Hematopoietic multipotent progenitor cell treated with erythropoietin and hydrocortisone succinate and interleukin-3 and kit ligand, for 8 days (in vitro differentiated cells): Measurements from ENCODE around the gene C1orf116.

Experiments
- DNase-seq: peaks from one replicate; pipeline ENCODE4 v3.0.0-alpha.2; 2015

The C1orf116 gene

DNA sequence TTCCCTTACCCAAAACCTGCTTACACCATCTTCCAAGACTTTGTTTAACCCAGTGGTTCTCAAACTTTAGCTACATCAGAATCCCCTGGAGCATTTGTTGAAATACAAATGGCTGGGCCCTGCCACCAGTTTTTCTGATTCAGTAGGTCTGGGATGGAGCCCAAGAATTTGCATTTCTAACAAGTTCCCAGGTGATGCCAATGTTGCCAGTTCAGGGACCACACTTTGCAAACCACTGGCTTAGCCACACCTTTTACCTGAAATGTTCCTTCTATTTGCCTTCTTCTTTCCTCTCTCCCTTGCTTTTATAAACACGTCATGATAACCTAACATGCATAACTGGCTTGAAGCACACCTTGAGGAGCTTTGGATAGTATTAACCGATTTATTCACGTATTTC is 46.2 kb downstream of the C1orf116 start:
- DNase-seq = no peak

- DNase-seq = no peak
Measured at GRCh38 chr1:206985162-206985749, 47.3 kb downstream of the C1orf116 start.

DNA sequence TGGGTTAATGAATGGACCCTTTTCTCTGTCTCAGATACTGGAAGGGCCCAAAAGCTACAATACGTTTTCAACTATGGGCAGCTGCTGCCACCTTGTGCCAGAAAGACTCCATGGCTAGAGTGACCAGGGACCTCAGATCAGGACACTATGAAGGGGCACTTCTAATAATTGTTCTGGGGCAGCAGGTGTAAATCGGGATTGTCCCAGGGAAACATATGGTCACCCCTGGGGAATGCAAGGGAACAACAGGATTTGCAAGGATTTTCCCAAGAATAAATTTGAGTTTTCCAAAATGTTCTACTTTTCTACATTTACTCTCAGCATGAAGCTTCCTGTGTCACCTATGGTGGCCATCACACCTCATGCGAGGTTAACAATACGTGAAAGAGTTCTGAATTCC is 50.3 kb downstream of the C1orf116 start:
- peak; percentile 76 for DNase-seq

- peak; percentile 23 for DNase-seq
Measured at GRCh38 chr1:206979379-206980043, 53.0 kb downstream of the C1orf116 start.

- no peak for DNase-seq
Measured at GRCh38 chr1:206978259-206978658, 54.3 kb downstream of the C1orf116 start.

GRCh38 chr1:206975306-206975705 is 57.2 kb downstream of the C1orf116 start:
- DNase-seq = peak; percentile 21

GRCh38 chr1:206974140-206974539 is 58.4 kb downstream of the C1orf116 start:
- no peak for DNase-seq

DNA sequence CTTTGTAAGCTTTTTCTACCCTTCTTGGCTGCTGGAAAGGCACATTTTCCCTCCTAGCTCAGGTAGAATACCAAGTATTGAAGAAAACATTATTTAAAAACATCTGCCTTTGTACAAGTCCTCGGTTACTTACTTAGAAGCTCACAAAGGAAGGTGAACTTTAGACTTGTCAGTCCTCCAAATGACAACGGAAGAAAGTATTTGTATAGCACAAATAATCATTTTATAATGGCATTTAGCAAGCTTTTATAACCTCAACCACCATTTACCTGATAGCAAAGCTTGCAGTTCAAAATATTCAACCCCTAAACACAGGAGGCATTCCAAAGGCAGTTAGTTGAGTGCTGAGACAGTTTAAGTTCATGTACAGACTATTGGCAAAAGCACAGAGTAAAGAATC is 59.8 kb downstream of the C1orf116 start:
- DNase-seq = no peak

- DNase-seq = no peak
Measured at GRCh38 chr1:206971029-206971655, 61.4 kb downstream of the C1orf116 start.

DNA sequence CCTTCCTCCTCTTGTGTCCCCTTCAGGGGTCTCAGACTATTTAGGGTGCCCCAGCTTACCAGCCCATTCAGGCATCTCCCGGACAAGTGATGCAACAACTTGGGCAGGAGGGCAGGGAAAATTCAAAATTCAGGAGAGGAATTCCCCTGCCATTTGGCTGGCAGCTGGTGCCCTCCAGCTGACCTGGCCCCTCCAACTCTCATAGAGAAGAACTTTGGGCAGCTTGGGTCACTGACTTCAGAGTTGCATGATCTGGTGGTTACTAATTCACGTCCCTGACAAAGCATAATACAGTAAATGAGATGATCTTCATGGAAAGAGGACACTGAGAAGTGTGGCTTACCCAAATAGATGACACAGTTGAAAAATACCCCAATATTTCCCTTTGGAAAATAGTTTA is 62.1 kb downstream of the C1orf116 start, which contains the start of gene FCAMR:
Gene FCAMR (minus strand): TSS at position 15 of the 400 bp plus-strand sequence. CDS start 335 bp downstream, outside the sequence.
- DNase-seq = no peak

DNA sequence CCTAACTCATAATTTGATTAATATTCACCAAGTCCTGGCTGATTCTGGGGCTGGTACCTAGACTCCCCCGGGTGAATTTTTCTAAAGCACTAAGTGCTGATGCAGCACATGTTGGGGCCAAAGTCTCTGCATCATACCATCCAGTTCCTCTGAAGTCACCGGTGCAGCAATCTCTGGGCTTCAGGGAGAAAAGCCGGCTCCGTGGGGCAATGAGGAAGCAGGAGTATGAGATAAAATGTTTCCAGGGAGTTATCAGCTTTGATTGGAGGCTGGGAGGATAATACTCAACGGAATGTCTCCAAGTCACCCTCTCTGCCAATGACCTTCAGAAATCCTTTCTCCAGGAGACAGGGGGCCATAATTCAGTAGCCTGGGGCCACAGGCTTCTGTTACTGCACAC is 63.5 kb downstream of the C1orf116 start:
- no peak for DNase-seq
